Keratinocyte (primary cell): Measurements from ENCODE around the gene HIF1A. TPM values are rescaled to one million over a fixed set of nuclear protein-coding genes. Genes with fewer than 3 reads are reported as not detected.

Source experiments
- DNase-seq: peaks from one replicate; pipeline ENCODE4 v3.0.0-alpha.2; 2011; ENCODE audit warnings: low read depth, missing footprints, low spot score
- FAIRE-seq: peaks from 2 replicates; lab custom pipeline; 2011; peaks lifted over from hg19 to GRCh38; lab: Jason Lieb, UNC
- H2AFZ ChIP-seq: 2 replicates; pipeline ENCODE4 v1.6.0; 2012; ENCODE audit warnings: low read length, control low read depth, inconsistent platforms; ENCODE audit not compliant: control insufficient read depth
- H3K27ac ChIP-seq: 2 replicates; pipeline ENCODE4 v1.5.1; 2011; ENCODE audit warnings: low read length; ENCODE audit not compliant: control insufficient read depth, insufficient read depth
- H3K27me3 ChIP-seq: 3 replicates; pipeline ENCODE4 v1.6.0; 2011; ENCODE audit warnings: low read length; ENCODE audit not compliant: control insufficient read depth, insufficient read depth; ENCODE audit errors: extremely low read depth
- H3K36me3 ChIP-seq, 2 experiments: 2 replicates in 1 of 2; 3 replicates in 1 of 2; pipeline ENCODE4 v1.5.1; 2011; ENCODE audit warnings: low read length in 2 of 2, mild to moderate bottlenecking in 1 of 2; ENCODE audit not compliant: control insufficient read depth in 2 of 2, insufficient read depth in 2 of 2; ENCODE audit errors: extremely low read depth in 1 of 2
- H3K4me1 ChIP-seq: 3 replicates; pipeline ENCODE4 v1.5.1; 2011; ENCODE audit warnings: low read length; ENCODE audit not compliant: control insufficient read depth, insufficient read depth; ENCODE audit errors: extremely low read depth
- H3K4me2 ChIP-seq: 3 replicates; pipeline ENCODE4 v1.6.0; 2011; ENCODE audit warnings: low read depth, low read length; ENCODE audit not compliant: control insufficient read depth, insufficient read depth; ENCODE audit errors: extremely low read depth
- H3K4me3 ChIP-seq, 3 experiments: fragments of 200-600 bp in 1 of 3; sonication (generic) in 1 of 3; 2 replicates in 2 of 3; 3 replicates in 1 of 3; pipeline ENCODE4 v1.5.1; 2011 to 2016; ENCODE audit warnings: low read length in 3 of 3, mild to moderate bottlenecking in 3 of 3, control low read depth in 2 of 3, inconsistent platforms in 1 of 3, low read depth in 1 of 3, mixed read lengths in 1 of 3, mixed run types in 1 of 3, moderate library complexity in 1 of 3; ENCODE audit not compliant: control insufficient read depth in 2 of 3, insufficient read depth in 2 of 3; ENCODE audit errors: extremely low read depth in 1 of 3
- H3K79me2 ChIP-seq: 2 replicates; pipeline ENCODE4 v1.6.0; 2012; ENCODE audit warnings: low read length; ENCODE audit not compliant: control insufficient read depth, insufficient read depth
- H3K9ac ChIP-seq: 3 replicates; pipeline ENCODE4 v1.6.0; 2011; ENCODE audit warnings: low read length; ENCODE audit not compliant: control insufficient read depth, insufficient read depth; ENCODE audit errors: extremely low read depth
- H3K9me1 ChIP-seq: 3 replicates; pipeline ENCODE4 v1.6.0; 2011; ENCODE audit warnings: low read length; ENCODE audit not compliant: control insufficient read depth, insufficient read depth; ENCODE audit errors: extremely low read depth
- H3K9me3 ChIP-seq: 2 replicates; pipeline ENCODE4 v1.5.1; 2012; ENCODE audit warnings: low read depth, low read length; ENCODE audit not compliant: control insufficient read depth
- H4K20me1 ChIP-seq: 3 replicates; pipeline ENCODE4 v1.6.0; 2011; ENCODE audit warnings: low read length; ENCODE audit not compliant: control insufficient read depth, insufficient read depth; ENCODE audit errors: extremely low read depth
- EZH2 ChIP-seq: IDR thresholded peaks from one replicate; pipeline ENCODE4 v1.6.1; 2012; ENCODE audit warnings: inconsistent platforms, mild to moderate bottlenecking, low read length, moderate library complexity
- dilution Hi-C: fragments of 300-500 bp; cut with MboI; formaldehyde crosslinking; loops from one replicate; pipeline ENCODE4 v1.7.0; 2020; ENCODE audit warnings: low sequenced_read_pairs; ENCODE audit not compliant: extremely low pct_ligation_motif_present
- polyA plus RNA-seq, 5 experiments: library from polyadenylated mRNA; depleted of rRNA in 3 of 5; stranded (reverse) in 3 of 5; stranded (forward) in 1 of 5; unstranded in 1 of 5; fragments of >200 nt; gene quantifications; 1 replicate in 1 of 5; 2 replicates in 3 of 5; 3 replicates in 1 of 5; pipeline versions ENCODE4 v1.2.1 to v1.2.3, GENCODE V29; 2011 to 2012; ENCODE audit warnings: missing spikeins in 2 of 5, low read depth in 1 of 5, low replicate concordance in 1 of 5
- TF ChIP-seq, protein P1 (sequence below), 3 experiments: IDR thresholded peaks in 1 of 3; conservative IDR thresholded peaks in 1 of 3; optimal IDR thresholded peaks in 1 of 3; 2 replicates in 2 of 3; 3 replicates in 1 of 3; pipeline versions ENCODE3 to v1.5.1; 2011; ENCODE audit warnings: low read length in 3 of 3, mild to moderate bottlenecking in 3 of 3, moderate library complexity in 2 of 3, control low read depth in 1 of 3, inconsistent platforms in 1 of 3; ENCODE audit not compliant: insufficient read depth in 2 of 3; ENCODE audit errors: extremely low read depth in 1 of 3

The HIF1A gene
- polyA plus RNA-seq, 1 donor (not counting 4 experiments of a cell fraction or from before 2014, with no cell fraction given) = 202 TPM

DNA sequence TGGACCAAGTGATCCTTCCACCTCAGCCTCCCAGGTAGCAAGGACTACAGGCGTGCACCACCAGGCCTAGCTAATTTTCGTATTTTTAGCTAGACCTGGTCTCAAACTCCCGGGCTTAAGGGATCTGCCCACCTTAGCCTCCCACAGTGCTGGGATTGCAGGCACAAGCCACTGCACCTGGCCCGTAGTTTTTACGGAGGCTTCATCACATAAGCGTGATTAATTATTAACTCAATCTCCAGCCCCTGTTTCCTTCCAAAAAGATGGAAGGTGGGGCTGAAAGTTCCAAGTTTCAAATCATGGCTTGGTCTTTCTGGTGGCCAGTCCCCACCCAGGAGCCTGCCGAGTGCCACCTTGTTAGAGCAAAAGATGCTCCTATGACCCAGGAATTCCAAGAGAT is 22.5 kb upstream of the HIF1A start:
- Histone ChIP-seq H2AFZ (no peak overlapping the region), H3K27ac (no peak overlapping the region), H3K36me3 (no peaks in the 10 kb centered on the region), H3K27me3 (no peaks in the 10 kb centered on the region), H3K4me3 (no peak overlapping the region), H3K9me1 (no peaks in the 10 kb centered on the region), H3K79me2 (no peaks in the 10 kb centered on the region), H3K4me1 (peaks cover 7% of the 10 kb centered on the region), H3K9ac (no peak overlapping the region), H3K4me2 (no peak overlapping the region), H3K9me3 (no peaks in the 10 kb centered on the region), H4K20me1 (no peaks in the 10 kb centered on the region)
- no peak for DNase-seq
- FAIRE-seq = no peak
- TF ChIP-seq EZH2 = no peak
- TF ChIP-seq, protein P1, sequence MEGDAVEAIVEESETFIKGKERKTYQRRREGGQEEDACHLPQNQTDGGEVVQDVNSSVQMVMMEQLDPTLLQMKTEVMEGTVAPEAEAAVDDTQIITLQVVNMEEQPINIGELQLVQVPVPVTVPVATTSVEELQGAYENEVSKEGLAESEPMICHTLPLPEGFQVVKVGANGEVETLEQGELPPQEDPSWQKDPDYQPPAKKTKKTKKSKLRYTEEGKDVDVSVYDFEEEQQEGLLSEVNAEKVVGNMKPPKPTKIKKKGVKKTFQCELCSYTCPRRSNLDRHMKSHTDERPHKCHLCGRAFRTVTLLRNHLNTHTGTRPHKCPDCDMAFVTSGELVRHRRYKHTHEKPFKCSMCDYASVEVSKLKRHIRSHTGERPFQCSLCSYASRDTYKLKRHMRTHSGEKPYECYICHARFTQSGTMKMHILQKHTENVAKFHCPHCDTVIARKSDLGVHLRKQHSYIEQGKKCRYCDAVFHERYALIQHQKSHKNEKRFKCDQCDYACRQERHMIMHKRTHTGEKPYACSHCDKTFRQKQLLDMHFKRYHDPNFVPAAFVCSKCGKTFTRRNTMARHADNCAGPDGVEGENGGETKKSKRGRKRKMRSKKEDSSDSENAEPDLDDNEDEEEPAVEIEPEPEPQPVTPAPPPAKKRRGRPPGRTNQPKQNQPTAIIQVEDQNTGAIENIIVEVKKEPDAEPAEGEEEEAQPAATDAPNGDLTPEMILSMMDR (optimal IDR thresholded peaks at IDR 0.05 in 1 of 3, IDR thresholded peaks at IDR 0.05 in 1 of 3, conservative IDR thresholded peaks at IDR 0.05 in 1 of 3; ENCODE audit: extremely low read depth in 1 of 3, insufficient read depth in 2 of 3, low read length in 3 of 3) = no peak
- dilution Hi-C loops = no loop called here

DNA sequence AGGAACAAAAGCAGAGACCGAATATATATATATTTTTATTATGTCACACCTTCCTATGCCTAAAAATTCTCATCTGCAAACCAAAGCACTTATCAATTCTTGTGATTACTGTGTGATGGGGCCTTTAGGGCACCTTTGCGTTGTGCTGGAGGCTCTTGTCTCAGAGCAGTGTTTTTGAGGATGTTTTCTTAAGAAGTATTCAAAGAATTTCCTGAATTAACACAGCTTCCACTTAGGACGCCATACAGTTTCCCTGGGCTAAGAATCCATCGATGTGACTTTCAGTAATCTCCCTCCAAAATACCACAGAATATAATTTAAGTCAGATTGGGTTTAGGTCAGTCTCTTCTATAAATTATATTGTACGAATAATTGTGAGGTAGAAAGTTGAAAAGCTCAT is 22.0 kb upstream of the HIF1A start:
- Histone ChIP-seq H3K79me2 (no peaks in the 10 kb centered on the region), H3K36me3 (no peaks in the 10 kb centered on the region), H3K9ac (no peak overlapping the region), H2AFZ (no peak overlapping the region), H4K20me1 (no peaks in the 10 kb centered on the region), H3K9me3 (no peaks in the 10 kb centered on the region), H3K27ac (no peak overlapping the region), H3K9me1 (no peaks in the 10 kb centered on the region), H3K27me3 (no peaks in the 10 kb centered on the region), H3K4me3 (no peak overlapping the region), H3K4me2 (no peak overlapping the region), H3K4me1 (peaks cover 2% of the 10 kb centered on the region)
- no peak for TF ChIP-seq EZH2
- TF ChIP-seq, protein P1 (optimal IDR thresholded peaks at IDR 0.05 in 1 of 3, IDR thresholded peaks at IDR 0.05 in 1 of 3, conservative IDR thresholded peaks at IDR 0.05 in 1 of 3; ENCODE audit: extremely low read depth in 1 of 3, insufficient read depth in 2 of 3, low read length in 3 of 3) = no peak
- dilution Hi-C loops = no loop called here
- DNase-seq = no peak
- no peak for FAIRE-seq
